NCI-H1694 (cell line): ENCODE data around the gene FOXP3.

ENCODE experiments used
- DNase-seq: peaks from one replicate; lab custom pipeline; 2025; lab: John Stamatoyannopoulos, UW

The FOXP3 gene

GRCh38 chrX:49214416-49214815, 50.1 kb downstream of the FOXP3 start:
- no peak for DNase-seq

GRCh38 chrX:49212861-49213260, 51.6 kb downstream of the FOXP3 start:
- no peak for DNase-seq

- DNase-seq: no peak
Measured at GRCh38 chrX:49212209-49212608, 52.3 kb downstream of the FOXP3 start.

GRCh38 chrX:49211074-49211473, 53.4 kb downstream of the FOXP3 start:
- no peak for DNase-seq

- no peak for DNase-seq
Measured at GRCh38 chrX:49210406-49210805, 54.1 kb downstream of the FOXP3 start.

GRCh38 chrX:49209434-49210251, 54.9 kb downstream of the FOXP3 start:
- DNase-seq: peak; percentile 85

GRCh38 chrX:49208399-49208798, 56.1 kb downstream of the FOXP3 start:
- no peak for DNase-seq

- no peak for DNase-seq
Measured at GRCh38 chrX:49206543-49206942, 58.0 kb downstream of the FOXP3 start.

- no peak for DNase-seq
Measured at GRCh38 chrX:49205443-49205842, 59.1 kb downstream of the FOXP3 start.

GRCh38 chrX:49204709-49205108, 59.8 kb downstream of the FOXP3 start:
- DNase-seq: no peak

GRCh38 chrX:49204017-49204416, 60.5 kb downstream of the FOXP3 start:
- no peak for DNase-seq

- DNase-seq: no peak
Measured at GRCh38 chrX:49203536-49203935, 61.0 kb downstream of the FOXP3 start.

- no peak for DNase-seq
Measured at GRCh38 chrX:49202022-49202421, 62.5 kb downstream of the FOXP3 start.
